Measurements from ENCODE around the gene LGALS9C.
"Not testable (repeated sequence)": the region's sequence is repeated elsewhere in the genome, so short reads cannot be mapped to it uniquely, and the experiment has no call there.

LGALS9C gene

GRCh38 chr17:18478977-18479595, 2.5 kb downstream of the LGALS9C start:
- not testable (repeated sequence) for DNase-seq (ENCODE audit: low read depth)

DNA sequence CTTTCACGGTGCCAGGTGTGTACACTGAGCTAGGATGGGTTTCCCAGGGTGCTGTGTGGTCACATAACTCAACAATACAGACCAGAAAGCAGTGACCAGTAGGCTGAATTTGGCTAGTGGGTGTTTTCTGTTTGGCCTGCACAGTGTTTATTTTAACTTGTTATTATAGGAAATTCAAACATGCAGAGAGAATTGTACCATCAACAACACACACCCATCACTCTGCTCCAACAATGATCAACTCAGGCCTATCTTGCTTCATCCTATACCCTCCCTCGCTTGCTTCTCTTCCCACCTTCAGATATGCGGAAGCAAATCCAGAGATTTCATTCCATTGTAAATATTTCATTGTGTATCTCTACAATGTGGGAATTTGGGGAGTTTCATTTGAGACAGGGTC, 5.2 kb downstream of the LGALS9C start:
- not testable (repeated sequence) for DNase-seq (ENCODE audit: low read depth)

GRCh38 chr17:18485936-18486464, 9.4 kb downstream of the LGALS9C start:
- DNase-seq (ENCODE audit: low read depth) = not testable (repeated sequence)

GRCh38 chr17:18487633-18488032, 11.0 kb downstream of the LGALS9C start:
- not testable (repeated sequence) for DNase-seq (ENCODE audit: low read depth)

- not testable (repeated sequence) for DNase-seq (ENCODE audit: low read depth)
Observed at GRCh38 chr17:18488622-18489021, 12.0 kb downstream of the LGALS9C start.

GRCh38 chr17:18490016-18490415, 13.4 kb downstream of the LGALS9C start:
- DNase-seq (ENCODE audit: low read depth) = not testable (repeated sequence)

DNA sequence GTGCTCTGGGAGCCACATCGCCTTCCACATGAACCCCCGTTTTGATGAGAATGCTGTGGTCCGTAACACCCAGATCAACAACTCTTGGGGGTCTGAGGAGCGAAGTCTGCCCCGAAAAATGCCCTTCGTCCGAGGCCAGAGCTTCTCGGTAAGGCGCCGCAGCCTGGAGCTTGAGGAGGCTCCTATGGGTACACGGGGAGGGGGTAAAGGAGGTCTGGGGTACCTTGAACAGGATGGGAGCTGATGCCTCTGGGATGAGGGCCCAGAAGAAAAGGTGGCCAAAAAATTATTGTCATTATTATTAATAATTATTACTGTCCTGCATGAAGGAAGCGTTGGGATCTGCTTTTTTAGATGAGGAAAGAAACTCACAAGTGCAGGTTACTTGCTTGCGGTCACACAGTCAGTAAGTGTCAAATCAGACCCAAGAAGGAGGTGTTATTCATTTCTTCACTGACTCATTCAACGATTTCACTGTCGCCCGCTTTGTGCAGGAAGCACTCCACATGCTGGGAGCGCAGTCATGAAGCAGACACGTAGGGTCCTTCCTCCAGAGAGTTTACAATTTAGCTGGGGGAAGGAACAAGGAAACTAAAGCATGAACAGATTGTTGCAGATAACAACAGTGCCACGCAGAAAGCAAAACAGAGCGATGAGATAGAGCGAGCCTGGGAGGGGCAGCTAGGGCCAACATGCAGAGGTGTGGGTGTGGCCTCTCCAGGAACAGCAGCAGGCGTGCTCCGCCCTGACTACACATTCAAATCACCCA, 16.3 kb downstream of the LGALS9C start:
- not testable (repeated sequence) for DNase-seq (ENCODE audit: low read depth)

- DNase-seq (ENCODE audit: low read depth) = not testable (repeated sequence)
Observed at GRCh38 chr17:18494250-18494768, 17.7 kb downstream of the LGALS9C start.

DNA sequence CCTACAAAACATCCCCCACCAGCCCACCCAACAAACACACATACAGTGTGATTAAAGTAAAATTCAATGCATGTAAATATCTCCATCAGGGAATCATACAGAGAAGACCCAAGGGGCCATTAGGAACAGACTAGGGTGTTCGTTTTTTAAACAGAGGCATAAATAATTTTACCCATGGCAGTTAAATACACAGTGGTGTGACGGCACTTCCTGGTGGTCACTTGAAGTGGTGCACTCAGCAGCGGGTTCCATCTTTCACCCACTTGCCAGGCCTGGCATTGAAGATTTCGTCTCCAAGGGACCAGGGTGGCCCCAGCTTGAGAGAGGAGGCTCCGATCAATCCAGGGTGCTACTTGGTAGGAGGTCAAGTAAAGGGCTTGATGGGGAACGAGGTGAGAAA, 20.5 kb downstream of the LGALS9C start:
- not testable (repeated sequence) for DNase-seq (ENCODE audit: low read depth)

GRCh38 chr17:18499100-18499499, 22.5 kb downstream of the LGALS9C start:
- DNase-seq (ENCODE audit: low read depth) = not testable (repeated sequence)

GRCh38 chr17:18499756-18500155, 23.2 kb downstream of the LGALS9C start:
- DNase-seq (ENCODE audit: low read depth) = not testable (repeated sequence)

- not testable (repeated sequence) for DNase-seq (ENCODE audit: low read depth)
Observed at GRCh38 chr17:18500281-18500680, 23.7 kb downstream of the LGALS9C start.

GRCh38 chr17:18500816-18501215, 24.2 kb downstream of the LGALS9C start:
- not testable (repeated sequence) for DNase-seq (ENCODE audit: low read depth)

DNA sequence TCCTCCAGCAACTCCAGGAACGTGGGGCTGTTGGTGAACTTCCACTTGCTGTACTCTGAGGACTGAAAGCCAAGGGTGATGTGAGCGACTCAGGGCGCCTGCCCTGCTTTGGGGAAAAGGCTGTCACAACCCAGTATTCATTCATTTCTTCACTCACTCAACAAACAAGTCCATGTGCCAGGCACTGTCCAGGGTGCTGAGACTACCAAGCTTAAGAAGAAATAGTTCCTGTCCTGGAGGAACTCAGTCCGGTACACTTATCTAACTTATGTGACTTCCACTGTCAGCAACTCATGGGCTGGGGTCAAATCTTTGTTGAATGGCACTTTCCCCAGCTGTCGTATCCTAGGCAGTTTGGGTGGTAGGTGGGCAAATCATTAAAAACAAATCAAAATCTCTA, 26.6 kb downstream of the LGALS9C start:
- not testable (repeated sequence) for DNase-seq (ENCODE audit: low read depth)

DNA sequence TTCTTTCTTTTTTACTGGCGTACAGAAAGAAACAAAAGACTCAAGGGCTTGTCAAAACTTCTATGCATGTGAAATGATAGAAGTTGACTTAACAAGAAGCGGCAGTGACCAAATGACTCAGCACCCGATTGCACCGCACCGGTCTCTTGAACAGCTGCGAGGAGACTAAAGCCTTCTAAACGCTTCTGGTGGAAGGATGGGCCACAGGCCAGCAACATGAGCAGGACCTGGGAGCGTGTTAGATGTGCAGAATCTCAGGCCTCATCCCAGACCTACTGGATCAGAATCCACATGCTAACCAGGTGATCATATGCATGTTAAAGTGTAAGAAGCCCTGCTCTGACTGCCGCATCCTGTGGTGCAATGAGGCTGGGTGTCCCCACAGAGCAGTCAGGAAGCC, 31.1 kb downstream of the LGALS9C start:
- DNase-seq (ENCODE audit: low read depth) = not testable (repeated sequence)

DNA sequence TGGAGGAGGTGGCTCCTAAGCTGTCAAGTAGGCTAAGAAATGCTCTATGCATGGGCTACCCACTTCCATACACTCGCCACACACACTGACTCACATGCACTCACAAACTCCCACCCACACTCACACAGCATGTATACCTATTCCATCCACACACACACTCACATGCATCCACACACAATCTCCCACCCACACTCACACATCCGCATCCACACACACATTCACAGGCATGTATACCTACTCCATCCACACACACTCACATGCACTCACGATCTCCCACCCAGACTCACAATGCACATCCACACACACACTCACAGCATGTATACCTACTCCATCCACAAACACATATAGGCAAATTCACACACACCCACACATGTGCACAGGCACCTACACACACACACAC, 32.1 kb downstream of the LGALS9C start:
- not testable (repeated sequence) for DNase-seq (ENCODE audit: low read depth)

GRCh38 chr17:18521100-18521499, 44.5 kb downstream of the LGALS9C start:
- not testable (repeated sequence) for DNase-seq (ENCODE audit: low read depth)

- DNase-seq (ENCODE audit: low read depth) = not testable (repeated sequence)
Observed at GRCh38 chr17:18525015-18525414, 48.4 kb downstream of the LGALS9C start.

DNA sequence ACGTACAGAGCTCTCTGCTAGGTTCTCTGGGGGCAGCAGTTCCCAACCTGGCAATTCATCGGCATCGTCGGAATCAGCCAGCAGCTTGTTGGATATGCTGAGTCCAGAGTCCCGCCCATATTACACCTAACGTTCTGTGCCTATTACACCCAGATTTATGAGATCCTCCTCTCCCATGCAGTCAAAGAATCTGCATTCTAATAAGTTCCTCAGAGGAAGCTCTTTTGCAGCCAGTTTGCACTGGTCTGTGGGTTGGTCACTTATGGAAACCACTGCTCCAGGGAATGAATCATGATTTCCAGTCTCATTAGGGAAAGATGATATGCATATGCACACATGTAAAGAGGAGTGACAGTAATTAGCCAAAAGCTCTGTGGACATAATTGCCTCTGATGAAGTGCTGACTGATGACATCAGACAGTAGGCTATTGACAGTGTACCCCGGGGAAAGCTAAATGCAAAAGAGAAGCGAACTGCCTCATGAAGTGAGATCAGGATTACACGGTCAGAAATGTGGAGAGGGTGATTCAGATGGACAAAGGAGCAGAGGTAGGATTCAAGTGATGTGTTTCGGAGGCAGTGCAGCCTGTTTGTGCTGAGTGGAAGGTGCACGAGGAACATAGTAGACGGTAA, 49.7 kb downstream of the LGALS9C start:
- not testable (repeated sequence) for DNase-seq (ENCODE audit: low read depth)

DNA sequence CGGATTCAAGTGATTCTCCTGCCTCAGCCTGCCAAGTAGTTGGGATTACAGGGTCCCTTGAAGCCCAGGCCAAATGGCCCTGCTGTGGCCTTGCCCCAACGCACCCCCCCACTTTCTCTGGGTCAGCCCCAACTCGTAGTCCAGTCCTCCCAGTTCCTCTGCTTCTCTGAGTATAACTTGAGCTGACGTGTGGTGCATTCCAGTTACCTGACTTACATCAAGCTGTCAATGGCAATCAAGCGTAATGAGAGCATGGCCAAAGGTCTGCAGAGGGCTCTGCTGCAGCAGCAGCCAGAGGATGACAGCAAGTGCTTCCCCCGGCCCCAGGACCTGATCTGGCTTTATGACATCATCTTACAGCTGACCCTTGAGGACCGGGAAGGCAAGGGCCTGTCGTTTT, 50.8 kb downstream of the LGALS9C start:
- not testable (repeated sequence) for DNase-seq (ENCODE audit: low read depth)

- not testable (repeated sequence) for DNase-seq (ENCODE audit: low read depth)
Observed at GRCh38 chr17:18528435-18528834, 51.8 kb downstream of the LGALS9C start.

GRCh38 chr17:18528899-18529500, 52.4 kb downstream of the LGALS9C start:
- not testable (repeated sequence) for DNase-seq (ENCODE audit: low read depth)

Data from stimulated activated CD8-positive, alpha-beta memory T cell treated with anti-CD3 and anti-CD28 coated beads, Interleukin-12 subunit alpha, Interleukin-12 subunit beta, amount 100 ng/mL, for 1 hour (primary cell).